WERI-Rb-1 (cell line): ENCODE measurements around the gene PMIS2.
A peak's percentile ranks its signal among the peaks of the same experiment; 100 is the strongest.

ENCODE experiments used
- DNase-seq: peaks from one replicate; pipeline ENCODE4 v3.0.0-alpha.2; 2020
- H3K27ac ChIP-seq: fragments of 250-450 bp; sonication (Bioruptor Pico); 2 replicates; pipeline ENCODE4 v1.5.1; 2020; ENCODE audit warnings: mild to moderate bottlenecking, moderate library complexity
- H3K27me3 ChIP-seq: fragments of 250-450 bp; sonication (Bioruptor Pico); 2 replicates; pipeline ENCODE4 v1.5.1; 2021; ENCODE audit warnings: mild to moderate bottlenecking, low read depth, moderate library complexity; ENCODE audit not compliant: insufficient read depth, severe bottlenecking
- H3K36me3 ChIP-seq: fragments of 250-450 bp; sonication (Bioruptor Pico); 2 replicates; pipeline ENCODE4 v1.5.1; 2020; ENCODE audit warnings: mild to moderate bottlenecking, moderate library complexity
- H3K4me3 ChIP-seq: 2 replicates; pipeline ENCODE4 v1.5.1; 2011; ENCODE audit warnings: low read depth, mild to moderate bottlenecking, control low read depth, low read length
- H3K9me3 ChIP-seq: fragments of 250-450 bp; sonication (Bioruptor Pico); 2 replicates; pipeline ENCODE4 v1.5.1; 2021; ENCODE audit warnings: mild to moderate bottlenecking, moderate library complexity; ENCODE audit not compliant: severe bottlenecking
- TF ChIP-seq, protein P1 (sequence below): IDR thresholded peaks from 2 replicates; pipeline ENCODE4 v1.5.1; 2011; ENCODE audit warnings: low read depth, mild to moderate bottlenecking, control low read depth, inconsistent platforms, low read length

The PMIS2 gene

GRCh38 chr19:35554076-35554475 lies 31.9 kb upstream of the PMIS2 start:
- peaks cover 3% of the 10 kb centered on the region for H3K9me3 ChIP-seq
- no peak overlapping the region for H3K4me3 ChIP-seq
- DNase-seq = no peak
- no peaks in the 10 kb centered on the region for H3K27me3 ChIP-seq
- no peak overlapping the region for H3K27ac ChIP-seq
- TF ChIP-seq, protein P1, sequence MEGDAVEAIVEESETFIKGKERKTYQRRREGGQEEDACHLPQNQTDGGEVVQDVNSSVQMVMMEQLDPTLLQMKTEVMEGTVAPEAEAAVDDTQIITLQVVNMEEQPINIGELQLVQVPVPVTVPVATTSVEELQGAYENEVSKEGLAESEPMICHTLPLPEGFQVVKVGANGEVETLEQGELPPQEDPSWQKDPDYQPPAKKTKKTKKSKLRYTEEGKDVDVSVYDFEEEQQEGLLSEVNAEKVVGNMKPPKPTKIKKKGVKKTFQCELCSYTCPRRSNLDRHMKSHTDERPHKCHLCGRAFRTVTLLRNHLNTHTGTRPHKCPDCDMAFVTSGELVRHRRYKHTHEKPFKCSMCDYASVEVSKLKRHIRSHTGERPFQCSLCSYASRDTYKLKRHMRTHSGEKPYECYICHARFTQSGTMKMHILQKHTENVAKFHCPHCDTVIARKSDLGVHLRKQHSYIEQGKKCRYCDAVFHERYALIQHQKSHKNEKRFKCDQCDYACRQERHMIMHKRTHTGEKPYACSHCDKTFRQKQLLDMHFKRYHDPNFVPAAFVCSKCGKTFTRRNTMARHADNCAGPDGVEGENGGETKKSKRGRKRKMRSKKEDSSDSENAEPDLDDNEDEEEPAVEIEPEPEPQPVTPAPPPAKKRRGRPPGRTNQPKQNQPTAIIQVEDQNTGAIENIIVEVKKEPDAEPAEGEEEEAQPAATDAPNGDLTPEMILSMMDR = no peak
- no peaks in the 10 kb centered on the region for H3K36me3 ChIP-seq

GRCh38 chr19:35555301-35556005 lies 30.5 kb upstream of the PMIS2 start:
- TF ChIP-seq, protein P1 = peak; percentile 73
- Histone ChIP-seq H3K36me3 (no peaks in the 10 kb centered on the region), H3K27ac (peak overlapping the region; percentile 35; the same call in 1 of the 2 replicates), H3K27me3 (no peaks in the 10 kb centered on the region), H3K9me3 (peaks cover 3% of the 10 kb centered on the region), H3K4me3 (no peak overlapping the region)
- peak; percentile 75 for DNase-seq

- Histone ChIP-seq H3K9me3 (peaks cover 3% of the 10 kb centered on the region), H3K27ac (peak overlapping the region; percentile 35; the same call in 1 of the 2 replicates), H3K4me3 (no peak overlapping the region), H3K36me3 (no peaks in the 10 kb centered on the region), H3K27me3 (no peaks in the 10 kb centered on the region)
- DNase-seq = no peak
- TF ChIP-seq, protein P1 = no peak
Measured at GRCh38 chr19:35556025-35556590, 29.9 kb upstream of the PMIS2 start.

- no peak for DNase-seq
- Histone ChIP-seq H3K4me3 (peak overlapping the region; percentile 48), H3K27me3 (no peaks in the 10 kb centered on the region), H3K27ac (no peak overlapping the region), H3K36me3 (no peaks in the 10 kb centered on the region), H3K9me3 (peaks cover 3% of the 10 kb centered on the region)
- TF ChIP-seq, protein P1 = no peak
Measured at GRCh38 chr19:35556846-35557538, 29.0 kb upstream of the PMIS2 start.

DNA sequence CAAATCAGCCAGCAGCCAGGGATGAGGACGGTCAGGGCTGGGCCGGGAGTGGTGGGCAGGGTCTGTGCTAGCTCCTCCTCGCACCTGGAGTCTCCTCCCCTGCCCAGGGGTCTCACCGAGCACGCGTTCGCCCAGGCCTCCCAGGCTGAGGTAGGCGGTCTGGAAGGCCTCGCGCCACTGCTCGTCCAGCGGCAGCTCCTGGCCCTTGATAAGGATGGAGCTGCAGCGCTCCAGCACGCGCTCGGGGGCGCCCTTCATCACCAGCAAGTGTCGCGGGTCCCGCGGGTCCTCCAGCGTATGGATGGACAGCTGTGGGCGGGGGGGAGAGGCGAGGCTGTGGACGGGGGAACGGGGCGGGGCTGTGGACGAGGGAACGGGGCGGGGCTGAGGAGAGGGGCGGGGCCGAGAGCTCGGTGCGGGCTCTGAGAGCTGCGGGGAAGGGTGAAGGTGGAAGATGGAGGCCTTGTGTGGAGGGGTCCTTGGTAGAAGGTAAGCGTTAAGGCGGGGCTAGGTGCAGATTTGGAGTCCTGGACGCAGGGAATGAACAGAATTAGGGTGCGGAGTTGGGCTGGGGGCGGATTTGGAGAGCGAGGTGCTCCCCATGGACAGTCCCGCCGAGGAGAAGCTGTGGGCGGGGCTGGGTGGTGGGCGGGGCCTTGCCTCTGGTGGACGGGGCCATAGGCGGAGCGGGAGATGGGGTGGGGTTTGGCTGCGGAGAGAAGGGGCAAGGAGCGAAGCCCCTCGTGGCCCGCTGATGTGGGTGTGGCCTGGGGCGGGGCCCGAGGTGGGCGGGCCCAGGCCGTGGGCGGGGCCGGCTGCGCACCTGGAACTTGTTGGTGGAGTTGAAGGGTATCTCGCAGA lies 28.2 kb upstream of the PMIS2 start:
- DNase-seq = peak; percentile 93
- H3K27ac ChIP-seq = no peak overlapping the region
- peak overlapping the region; percentile 48 for H3K4me3 ChIP-seq
- H3K36me3 ChIP-seq = no peaks in the 10 kb centered on the region
- peaks cover 3% of the 10 kb centered on the region for H3K9me3 ChIP-seq
- H3K27me3 ChIP-seq = no peaks in the 10 kb centered on the region
- TF ChIP-seq, protein P1 = peak; percentile 44
